SK-N-SH (cell line): Measurements from ENCODE around the gene MYADML2. TPM values are rescaled to one million over a fixed set of nuclear protein-coding genes. Genes with fewer than 3 reads are reported as not detected.

Experiments
- CTCF ChIA-PET: fragments of 300-600, 350-600 bp; formaldehyde crosslinking; extraction: SDS; loops from one replicate; lab custom pipeline; 2021; lab: Yijun Ruan, JAX
- POLR2A ChIA-PET: fragments of 350-600 bp; sonication (Branson Sonifier 250); formaldehyde crosslinking; extraction: SDS; loops from one replicate; lab custom pipeline; 2020; ENCODE audit warnings: antibody characterized with exemption, inconsistent platforms; lab: Yijun Ruan, JAX
- DNase-seq: peaks from one replicate; pipeline ENCODE4 v3.0.0; 2012
- H2AFZ ChIP-seq: fragments of 200-600 bp; sonication (generic); 2 replicates; pipeline ENCODE4 v1.8.1; 2016; ENCODE audit warnings: antibody characterized with exemption, mild to moderate bottlenecking, low read depth
- H3F3A ChIP-seq: fragments of 200-600 bp; sonication (generic); replicated peaks from 2 replicates; pipeline ENCODE3; 2016; ENCODE audit warnings: antibody characterized with exemption, mild to moderate bottlenecking; ENCODE audit not compliant: insufficient read depth
- H3K27ac ChIP-seq, 2 experiments: fragments of 200-500 bp in 1 of 2; fragments of 200-600 bp in 1 of 2; sonication (Bioruptor generic) in 1 of 2; sonication (generic), shearing (Covaris generic) in 1 of 2; 2 replicates each; pipeline versions ENCODE4 v1.5.1 to v1.6.1; 2014 to 2016; ENCODE audit warnings: low read depth in 2 of 2, inconsistent platforms in 1 of 2, low read length in 1 of 2, mild to moderate bottlenecking in 1 of 2, mixed read lengths in 1 of 2
- H3K27me3 ChIP-seq: fragments of 200-600 bp; sonication (generic), shearing (Covaris generic); 2 replicates; pipeline ENCODE4 v1.6.1; 2016; ENCODE audit warnings: mixed run types; ENCODE audit not compliant: insufficient read depth
- H3K36me3 ChIP-seq, 2 experiments: fragments of 200-500 bp in 1 of 2; fragments of 200-600 bp in 1 of 2; sonication (Bioruptor generic) in 1 of 2; sonication (generic) in 1 of 2; replicated peaks in 1 of 2; 2 replicates each; pipeline versions ENCODE3 to v1.5.1; 2014 to 2016; ENCODE audit warnings: low read length in 1 of 2, mild to moderate bottlenecking in 1 of 2; ENCODE audit not compliant: insufficient read depth in 2 of 2, control insufficient read depth in 1 of 2
- H3K4me1 ChIP-seq, 2 experiments: fragments of 200-500 bp in 1 of 2; fragments of 200-600 bp in 1 of 2; sonication (Bioruptor generic) in 1 of 2; sonication (generic), shearing (Covaris generic) in 1 of 2; 2 replicates each; pipeline versions ENCODE4 v1.5.1 to v1.6.1; 2014 to 2016; ENCODE audit warnings: low read depth in 1 of 2, low read length in 1 of 2, mixed run types in 1 of 2; ENCODE audit not compliant: insufficient read depth in 2 of 2, control insufficient read depth in 1 of 2
- H3K4me2 ChIP-seq: fragments of 200-600 bp; sonication (generic), shearing (Covaris generic); 2 replicates; pipeline ENCODE4 v1.6.1; 2017; ENCODE audit warnings: mixed run types
- H3K4me3 ChIP-seq, 2 experiments: fragments of 200-500 bp in 1 of 2; fragments of 200-600 bp in 1 of 2; sonication (Bioruptor generic) in 1 of 2; sonication (generic), shearing (Covaris generic) in 1 of 2; 2 replicates each; pipeline versions ENCODE4 v1.5.1 to v1.8.1; 2014 to 2016; ENCODE audit warnings: low read depth in 2 of 2, inconsistent platforms in 1 of 2, low read length in 1 of 2, mild to moderate bottlenecking in 1 of 2, mixed read lengths in 1 of 2, moderate library complexity in 1 of 2
- H3K79me2 ChIP-seq: fragments of 200-600 bp; sonication (generic); 2 replicates; pipeline ENCODE4 v1.8.1; 2017; ENCODE audit warnings: mild to moderate bottlenecking; ENCODE audit not compliant: insufficient read depth
- H3K9ac ChIP-seq: fragments of 200-600 bp; sonication (generic); 2 replicates; pipeline ENCODE4 v1.6.1; 2017; ENCODE audit warnings: mixed run types
- H3K9me2 ChIP-seq: fragments of 200-600 bp; sonication (generic); 2 replicates; pipeline ENCODE4 v1.6.1; 2017; ENCODE audit warnings: mixed run types
- H3K9me3 ChIP-seq: fragments of 200-600 bp; sonication (generic); 2 replicates; pipeline ENCODE4 v1.6.1; 2017; ENCODE audit warnings: mixed run types, mild to moderate bottlenecking, moderate library complexity
- H4K20me1 ChIP-seq: fragments of 200-600 bp; sonication (generic); 2 replicates; pipeline ENCODE4 v1.6.1; 2017; ENCODE audit warnings: mild to moderate bottlenecking, mixed run types; ENCODE audit not compliant: insufficient read depth
- CHD2 ChIP-seq: fragments of 150-350 bp; IDR thresholded peaks from 2 replicates; pipeline ENCODE4 v1.6.1; 2018; ENCODE audit warnings: low read length; ENCODE audit not compliant: partially characterized antibody
- ELF1 ChIP-seq: IDR thresholded peaks from 2 replicates; pipeline ENCODE4 v1.4.0; 2012
- EP300 ChIP-seq, 2 experiments: IDR thresholded peaks; 2 replicates each; pipeline versions ENCODE4 v1.4.0 to v1.6.1; 2012; ENCODE audit warnings: borderline replicate concordance in 1 of 2, low read depth in 1 of 2, low read length in 1 of 2
- FOSL2 ChIP-seq: IDR thresholded peaks from 2 replicates; pipeline ENCODE4 v1.4.0; 2012; ENCODE audit warnings: low read depth, mild to moderate bottlenecking, moderate library complexity, borderline replicate concordance
- GABPA ChIP-seq: IDR thresholded peaks from 2 replicates; pipeline ENCODE4 v1.4.0; 2012; ENCODE audit warnings: low read depth, mild to moderate bottlenecking
- GATA2 ChIP-seq: sonication (generic); formaldehyde crosslinking; IDR thresholded peaks from 2 replicates; pipeline ENCODE4 v1.5.0; 2020; ENCODE audit warnings: mild to moderate bottlenecking, missing genetic modification reagents
- JUND ChIP-seq: IDR thresholded peaks from 2 replicates; pipeline ENCODE4 v1.4.0; 2012
- MXI1 ChIP-seq: IDR thresholded peaks from 2 replicates; pipeline ENCODE4 v1.6.1; 2012; ENCODE audit warnings: mild to moderate bottlenecking, low read depth, low read length, improper control_type of control experiment
- NRF1 ChIP-seq: IDR thresholded peaks from 2 replicates; pipeline ENCODE4 v1.6.1; 2012; ENCODE audit warnings: low read depth, mild to moderate bottlenecking, low read length
- POLR2AphosphoS5 ChIP-seq: IDR thresholded peaks from 2 replicates; pipeline ENCODE4 v1.6.1; 2012; ENCODE audit warnings: low read depth, low read length
- RFX5 ChIP-seq: IDR thresholded peaks from 2 replicates; pipeline ENCODE4 v1.6.1; 2012; ENCODE audit warnings: mild to moderate bottlenecking, improper control_type of control experiment, low read length
- SMC3 ChIP-seq: IDR thresholded peaks from 2 replicates; pipeline ENCODE4 v1.6.1; 2012; ENCODE audit warnings: low read depth, low read length, improper control_type of control experiment
- TEAD4 ChIP-seq: IDR thresholded peaks from 2 replicates; pipeline ENCODE4 v1.4.0; 2012; ENCODE audit warnings: mild to moderate bottlenecking, borderline replicate concordance; ENCODE audit not compliant: insufficient read depth
- YY1 ChIP-seq: IDR thresholded peaks from 2 replicates; pipeline ENCODE4 v1.4.0; 2012; ENCODE audit warnings: low read depth, mild to moderate bottlenecking
- WGBS: methylation state at CpG from one replicate; pipeline ENCODE4 v1.1.6; 2017; ENCODE audit warnings: low lambda C conversion rate; 5-methylcytosine and 5-hydroxymethylcytosine counted together
- polyA plus RNA-seq, 3 experiments: library from polyadenylated mRNA; depleted of rRNA; stranded (reverse); fragments of >200 nt; gene quantifications; 2 replicates each; pipeline ENCODE4 v1.2.3, GENCODE V29; 2012
- TF ChIP-seq, protein P1 (sequence below): IDR thresholded peaks from 2 replicates; pipeline ENCODE4 v1.4.0; 2012; ENCODE audit warnings: low read depth
- TF ChIP-seq, protein P2 (sequence below): fragments of 150-350 bp; IDR thresholded peaks from 2 replicates; pipeline ENCODE4 v1.6.1; 2016; ENCODE audit warnings: mild to moderate bottlenecking, low read depth, low read length
- TF ChIP-seq, protein P3 (sequence below): IDR thresholded peaks from 2 replicates; pipeline ENCODE4; 2012

The MYADML2 gene
- polyA plus RNA-seq, 1 of the 3 experiments (the other 2 are of a cell fraction), result not detected

DNA sequence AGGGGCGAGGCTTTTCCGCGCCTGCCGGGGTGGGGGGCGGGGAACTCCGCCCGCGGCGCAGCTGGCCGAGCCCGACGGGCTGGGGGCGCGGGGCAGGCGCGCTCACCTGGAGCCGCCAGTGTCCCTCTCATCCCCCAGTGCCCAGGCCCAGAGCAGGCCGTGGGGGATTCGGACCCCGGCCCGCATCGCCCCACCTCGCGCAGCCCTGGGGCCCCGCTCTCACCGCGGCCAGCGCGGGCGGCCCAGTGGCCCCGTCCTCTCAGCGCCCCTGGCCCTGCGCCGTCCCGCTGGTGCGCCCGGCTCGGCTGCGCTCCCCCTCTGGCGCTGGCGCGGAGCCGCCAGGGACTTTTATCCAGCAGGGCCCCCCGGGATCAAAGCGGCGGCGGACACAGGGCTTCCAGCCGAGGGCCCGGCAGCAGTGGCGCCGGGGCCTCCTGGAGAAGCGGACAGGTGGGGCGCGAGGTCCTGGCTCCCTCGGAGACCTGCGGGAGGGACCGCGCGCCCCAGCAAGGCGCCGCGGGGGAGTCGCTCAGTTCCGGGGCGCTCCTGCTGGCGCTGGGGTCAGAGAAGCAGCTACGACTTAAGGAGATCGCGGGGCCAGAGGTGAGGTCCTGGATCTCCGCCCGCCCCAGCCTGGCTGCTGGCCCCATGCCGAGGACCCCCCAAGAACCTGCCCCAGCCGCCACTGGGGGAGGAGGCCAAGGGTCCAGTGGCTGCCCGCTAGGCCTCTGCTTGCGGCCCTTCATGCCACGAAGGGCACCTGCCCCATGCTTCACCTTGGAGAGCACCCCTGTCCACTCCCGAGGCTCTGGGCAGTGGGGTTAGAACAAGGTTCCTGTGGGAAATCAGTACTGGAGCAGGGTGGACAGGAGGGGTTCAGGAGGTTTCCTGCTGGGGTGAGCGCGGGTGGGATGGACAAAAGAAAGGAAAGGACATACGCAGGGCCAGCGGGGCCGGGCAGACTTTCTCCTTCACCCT, 14.8 kb upstream of the MYADML2 start:
- ChIA-PET CTCF (interaction anchor here (1.3 to 14.5 kb wide), 13 partner anchors 14 to 244 kb away, joined by 3 to 1216 read pairs (median 53); partner anchors contain the start of genes ARHGDIA, ASPSCR1, CENPX and DCXR), POLR2A (interaction anchor here (1.2 to 1.5 kb wide), 2 partner anchors 16 to 61 kb away, joined by 4 read pairs; partner anchors contain the start of genes CENPX and LRRC45)
- H3K9me3 ChIP-seq, result no peaks in the 10 kb centered on the region
- H3F3A ChIP-seq, result peaks cover 13% of the 10 kb centered on the region
- H3K9ac ChIP-seq, result no peak overlapping the region
- no peaks in the 10 kb centered on the region for H4K20me1 ChIP-seq
- no peak for TF ChIP-seq CHD2
- TF ChIP-seq GABPA, result no peak
- no peak for TF ChIP-seq GATA2 (CRISPR knock-in tag)
- TF ChIP-seq, protein P1, sequence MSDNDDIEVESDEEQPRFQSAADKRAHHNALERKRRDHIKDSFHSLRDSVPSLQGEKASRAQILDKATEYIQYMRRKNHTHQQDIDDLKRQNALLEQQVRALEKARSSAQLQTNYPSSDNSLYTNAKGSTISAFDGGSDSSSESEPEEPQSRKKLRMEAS, result no peak
- no peak for TF ChIP-seq RFX5
- TF ChIP-seq ELF1, result no peak
- TF ChIP-seq POLR2AphosphoS5, result no peak
- no peak for TF ChIP-seq YY1
- no peak for TF ChIP-seq SMC3
- TF ChIP-seq FOSL2, result no peak
- TF ChIP-seq NRF1, result no peak
- TF ChIP-seq, protein P2, sequence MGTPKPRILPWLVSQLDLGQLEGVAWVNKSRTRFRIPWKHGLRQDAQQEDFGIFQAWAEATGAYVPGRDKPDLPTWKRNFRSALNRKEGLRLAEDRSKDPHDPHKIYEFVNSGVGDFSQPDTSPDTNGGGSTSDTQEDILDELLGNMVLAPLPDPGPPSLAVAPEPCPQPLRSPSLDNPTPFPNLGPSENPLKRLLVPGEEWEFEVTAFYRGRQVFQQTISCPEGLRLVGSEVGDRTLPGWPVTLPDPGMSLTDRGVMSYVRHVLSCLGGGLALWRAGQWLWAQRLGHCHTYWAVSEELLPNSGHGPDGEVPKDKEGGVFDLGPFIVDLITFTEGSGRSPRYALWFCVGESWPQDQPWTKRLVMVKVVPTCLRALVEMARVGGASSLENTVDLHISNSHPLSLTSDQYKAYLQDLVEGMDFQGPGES, result no peak
- TF ChIP-seq MXI1, result no peak
- TF ChIP-seq, protein P3, sequence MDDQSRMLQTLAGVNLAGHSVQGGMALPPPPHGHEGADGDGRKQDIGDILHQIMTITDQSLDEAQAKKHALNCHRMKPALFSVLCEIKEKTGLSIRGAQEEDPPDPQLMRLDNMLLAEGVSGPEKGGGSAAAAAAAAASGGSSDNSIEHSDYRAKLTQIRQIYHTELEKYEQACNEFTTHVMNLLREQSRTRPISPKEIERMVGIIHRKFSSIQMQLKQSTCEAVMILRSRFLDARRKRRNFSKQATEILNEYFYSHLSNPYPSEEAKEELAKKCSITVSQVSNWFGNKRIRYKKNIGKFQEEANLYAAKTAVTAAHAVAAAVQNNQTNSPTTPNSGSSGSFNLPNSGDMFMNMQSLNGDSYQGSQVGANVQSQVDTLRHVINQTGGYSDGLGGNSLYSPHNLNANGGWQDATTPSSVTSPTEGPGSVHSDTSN, result no peak
- no peak for TF ChIP-seq JUND
- TF ChIP-seq TEAD4, result no peak
- no peak for TF ChIP-seq EP300 (IDR thresholded peaks at IDR 0.05; ENCODE audit: borderline replicate concordance in 1 of 2, low read depth in 1 of 2, low read length in 1 of 2)
- no peak overlapping the region for H2AFZ ChIP-seq
- no peak overlapping the region for H3K4me2 ChIP-seq
- DNase-seq, result no peak
- no peak overlapping the region for H3K4me3 ChIP-seq
- H3K27me3 ChIP-seq, result peaks cover 18% of the 10 kb centered on the region
- H3K9me2 ChIP-seq, result no peaks in the 10 kb centered on the region
- no peaks in the 10 kb centered on the region for H3K79me2 ChIP-seq
- H3K27ac ChIP-seq, result no peak overlapping the region
- H3K36me3 ChIP-seq, result no peaks in the 10 kb centered on the region
- WGBS, result 76% methylated on average over 29 of the region's 82 CpGs
- H3K4me1 ChIP-seq, result peaks cover 0 to 29% of the 10 kb centered on the region in 2 experiments; a peak in 1 of 4 replicates
